ENCODE results near the gene OLFM4.

DNA sequence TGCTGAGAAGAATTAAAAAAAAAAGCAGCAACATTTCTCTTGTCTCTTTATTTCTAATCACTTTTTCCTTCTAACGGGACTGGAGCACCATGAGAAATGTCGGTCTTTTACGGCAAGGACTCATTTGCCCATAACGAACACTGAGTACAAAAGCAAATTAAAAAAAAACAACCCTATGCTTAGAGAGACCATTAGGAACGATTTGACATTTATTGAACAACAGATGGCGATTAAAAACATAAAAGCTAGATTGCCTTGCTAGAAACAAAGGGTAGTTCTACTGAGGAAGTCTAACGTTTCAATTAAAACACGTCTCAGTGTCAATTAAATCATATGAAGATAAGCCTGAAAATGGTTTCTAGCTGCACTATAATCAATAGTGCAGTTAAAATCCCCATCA lies 51.1 kb downstream of the OLFM4 start:
- no peak for TF ChIP-seq POLR2A (IDR thresholded peaks at IDR 0.05)
- TF ChIP-seq, protein P1, sequence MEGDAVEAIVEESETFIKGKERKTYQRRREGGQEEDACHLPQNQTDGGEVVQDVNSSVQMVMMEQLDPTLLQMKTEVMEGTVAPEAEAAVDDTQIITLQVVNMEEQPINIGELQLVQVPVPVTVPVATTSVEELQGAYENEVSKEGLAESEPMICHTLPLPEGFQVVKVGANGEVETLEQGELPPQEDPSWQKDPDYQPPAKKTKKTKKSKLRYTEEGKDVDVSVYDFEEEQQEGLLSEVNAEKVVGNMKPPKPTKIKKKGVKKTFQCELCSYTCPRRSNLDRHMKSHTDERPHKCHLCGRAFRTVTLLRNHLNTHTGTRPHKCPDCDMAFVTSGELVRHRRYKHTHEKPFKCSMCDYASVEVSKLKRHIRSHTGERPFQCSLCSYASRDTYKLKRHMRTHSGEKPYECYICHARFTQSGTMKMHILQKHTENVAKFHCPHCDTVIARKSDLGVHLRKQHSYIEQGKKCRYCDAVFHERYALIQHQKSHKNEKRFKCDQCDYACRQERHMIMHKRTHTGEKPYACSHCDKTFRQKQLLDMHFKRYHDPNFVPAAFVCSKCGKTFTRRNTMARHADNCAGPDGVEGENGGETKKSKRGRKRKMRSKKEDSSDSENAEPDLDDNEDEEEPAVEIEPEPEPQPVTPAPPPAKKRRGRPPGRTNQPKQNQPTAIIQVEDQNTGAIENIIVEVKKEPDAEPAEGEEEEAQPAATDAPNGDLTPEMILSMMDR (IDR thresholded peaks at IDR 0.05), result no peak
